ENCODE results near the gene CYP2W1. TPM values are rescaled to one million over a fixed set of nuclear protein-coding genes. Genes with fewer than 3 reads are reported as not detected.

Gene CYP2W1
- total RNA-seq, 4 donors from 2014 or later: not detected

GRCh38 chr7:1024331-1024841 lies 41.4 kb downstream of the CYP2W1 start:
- 67% methylated on average over 8 of the region's 15 CpGs; no CpG with 5 or more reads in 1 of the 2 donors for WGBS, 2 donors (ENCODE audit: low coverage in 1 of 2)
- no peak for ATAC-seq
- peaks cover 0 to 55% (median 9%) of the 10 kb centered on the region in 3 donors for H3K4me1 ChIP-seq
- no peaks in the 10 kb centered on the region for H3K27me3 ChIP-seq
- H3K36me3 ChIP-seq: peaks cover 0 to 60% of the 10 kb centered on the region in 2 donors
- H3K27ac ChIP-seq: no peak overlapping the region
- H3K4me3 ChIP-seq: no peak overlapping the region
- TF ChIP-seq POLR2AphosphoS5 (IDR thresholded peaks at IDR 0.05) (no peak), POLR2A (IDR thresholded peaks at IDR 0.05) (no peak), CTCF (IDR thresholded peaks at IDR 0.05) (no peak), EP300 (IDR thresholded peaks at IDR 0.05) (no peak)
- no peaks in the 10 kb centered on the region for H3K9me3 ChIP-seq

GRCh38 chr7:1024876-1025742 lies 42.1 kb downstream of the CYP2W1 start:
- peaks cover 0 to 61% (median 9%) of the 10 kb centered on the region in 3 donors for H3K4me1 ChIP-seq
- no peaks in the 10 kb centered on the region for H3K9me3 ChIP-seq
- H3K27me3 ChIP-seq: no peaks in the 10 kb centered on the region
- TF ChIP-seq POLR2A (IDR thresholded peaks at IDR 0.05) (no peak), CTCF (IDR thresholded peaks at IDR 0.05) (no peak), EP300 (IDR thresholded peaks at IDR 0.05) (no peak), POLR2AphosphoS5 (IDR thresholded peaks at IDR 0.05) (no peak)
- H3K27ac ChIP-seq: no peak overlapping the region
- no peak overlapping the region for H3K4me3 ChIP-seq
- H3K36me3 ChIP-seq: peaks cover 0 to 53% of the 10 kb centered on the region in 2 donors
- 90% methylated on average over 2 of the region's 25 CpGs; no CpG with 5 or more reads in 1 of the 2 donors for WGBS, 2 donors (ENCODE audit: low coverage in 1 of 2)
- no peak for ATAC-seq

- H3K4me1 ChIP-seq: peaks cover 0 to 61% (median 9%) of the 10 kb centered on the region in 3 donors
- H3K27ac ChIP-seq: no peak overlapping the region
- no peaks in the 10 kb centered on the region for H3K9me3 ChIP-seq
- no peaks in the 10 kb centered on the region for H3K27me3 ChIP-seq
- H3K4me3 ChIP-seq: no peak overlapping the region
- 97% methylated on average over 5 of the region's 31 CpGs; no CpG with 5 or more reads in 1 of the 2 donors for WGBS, 2 donors (ENCODE audit: low coverage in 1 of 2)
- TF ChIP-seq CTCF (IDR thresholded peaks at IDR 0.05) (no peak), POLR2A (IDR thresholded peaks at IDR 0.05) (no peak), EP300 (IDR thresholded peaks at IDR 0.05) (no peak), POLR2AphosphoS5 (IDR thresholded peaks at IDR 0.05) (no peak)
- peaks cover 0 to 44% of the 10 kb centered on the region in 2 donors for H3K36me3 ChIP-seq
- no peak for ATAC-seq
These were observed 43.0 kb downstream of the CYP2W1 start for GRCh38 chr7:1025743-1026581.

- Histone ChIP-seq H3K4me3 (peak overlapping the region in 1 of 2 donors; percentile 95), H3K36me3 (peaks cover 0 to 37% of the 10 kb centered on the region in 2 donors), H3K4me1 (peaks cover 0 to 61% (median 9%) of the 10 kb centered on the region in 3 donors), H3K27me3 (no peaks in the 10 kb centered on the region), H3K27ac (peak overlapping the region in 3 of 4 donors; percentile 95 to 99 (median 98)), H3K9me3 (no peaks in the 10 kb centered on the region)
- TF ChIP-seq POLR2A (IDR thresholded peaks at IDR 0.05): no peak
- TF ChIP-seq EP300 (IDR thresholded peaks at IDR 0.05): no peak
- no peak for TF ChIP-seq POLR2AphosphoS5 (IDR thresholded peaks at IDR 0.05)
- no peak for TF ChIP-seq CTCF (IDR thresholded peaks at IDR 0.05)
- WGBS, 2 donors (ENCODE audit: low coverage in 1 of 2): 66 to 85% methylated on average over 3 to 20 of the region's 20 CpGs
- no peak for ATAC-seq
These were observed 43.8 kb downstream of the CYP2W1 start for GRCh38 chr7:1026721-1027161.

Measured in gastroesophageal sphincter (tissue), 4 donors.